Measurements from ENCODE around the gene FLAD1.

FLAD1 gene

GRCh38 chr1:155009742-155010141 is 26.6 kb downstream of the FLAD1 start:
- no peak for DNase-seq (ENCODE audit: extremely low read depth, insufficient read length)
- peaks cover 7% of the 10 kb centered on the region for H3K36me3 ChIP-seq (ENCODE audit: control insufficient read depth, insufficient read depth, low read length)

GRCh38 chr1:155010211-155010918 is 27.2 kb downstream of the FLAD1 start:
- TF ChIP-seq CTCF (IDR thresholded peaks at IDR 0.05; ENCODE audit: insufficient read depth, low read length, poor library complexity, severe bottlenecking): no peak
- no peak for DNase-seq (ENCODE audit: extremely low read depth, insufficient read length)

More at GRCh38 chr1:155009742-155010141, 26.6 kb downstream of the FLAD1 start:
- no peak for TF ChIP-seq CTCF (IDR thresholded peaks at IDR 0.05; ENCODE audit: insufficient read depth, low read length, poor library complexity, severe bottlenecking)
- Histone ChIP-seq H3K4me3 (replicated peaks; ENCODE audit: low read depth, low read length) (no peak overlapping the region), H3K27me3 (replicated peaks; ENCODE audit: control insufficient read depth, insufficient read depth, low read length) (no peaks in the 10 kb centered on the region)

GRCh38 chr1:155011004-155011416 is 27.9 kb downstream of the FLAD1 start:
- Histone ChIP-seq H3K27me3 (replicated peaks; ENCODE audit: control insufficient read depth, insufficient read depth, low read length) (no peaks in the 10 kb centered on the region), H3K4me3 (replicated peaks; ENCODE audit: low read depth, low read length) (no peak overlapping the region), H3K36me3 (ENCODE audit: control insufficient read depth, insufficient read depth, low read length) (peaks cover 10% of the 10 kb centered on the region)
- no peak for DNase-seq (ENCODE audit: extremely low read depth, insufficient read length)
- no peak for TF ChIP-seq CTCF (IDR thresholded peaks at IDR 0.05; ENCODE audit: insufficient read depth, low read length, poor library complexity, severe bottlenecking)

More at GRCh38 chr1:155010211-155010918, 27.2 kb downstream of the FLAD1 start:
- H3K27me3 ChIP-seq (replicated peaks; ENCODE audit: control insufficient read depth, insufficient read depth, low read length): no peaks in the 10 kb centered on the region
- H3K4me3 ChIP-seq (replicated peaks; ENCODE audit: low read depth, low read length): no peak overlapping the region
- peaks cover 8% of the 10 kb centered on the region for H3K36me3 ChIP-seq (ENCODE audit: control insufficient read depth, insufficient read depth, low read length)

- no peak for DNase-seq (ENCODE audit: extremely low read depth, insufficient read length)
- Histone ChIP-seq H3K27me3 (replicated peaks; ENCODE audit: control insufficient read depth, insufficient read depth, low read length) (no peaks in the 10 kb centered on the region), H3K4me3 (replicated peaks; ENCODE audit: low read depth, low read length) (no peak overlapping the region), H3K36me3 (ENCODE audit: control insufficient read depth, insufficient read depth, low read length) (peaks cover 14% of the 10 kb centered on the region)
- TF ChIP-seq CTCF (IDR thresholded peaks at IDR 0.05; ENCODE audit: insufficient read depth, low read length, poor library complexity, severe bottlenecking): no peak
Observed at GRCh38 chr1:155011437-155012025, 28.4 kb downstream of the FLAD1 start.

- Histone ChIP-seq H3K27me3 (replicated peaks; ENCODE audit: control insufficient read depth, insufficient read depth, low read length) (no peaks in the 10 kb centered on the region), H3K4me3 (replicated peaks; ENCODE audit: low read depth, low read length) (no peak overlapping the region), H3K36me3 (ENCODE audit: control insufficient read depth, insufficient read depth, low read length) (peaks cover 14% of the 10 kb centered on the region)
- TF ChIP-seq CTCF (IDR thresholded peaks at IDR 0.05; ENCODE audit: insufficient read depth, low read length, poor library complexity, severe bottlenecking): no peak
- no peak for DNase-seq (ENCODE audit: extremely low read depth, insufficient read length)
Observed at GRCh38 chr1:155012026-155012546, 28.9 kb downstream of the FLAD1 start.

Measured in GM06990 (cell line).